Renal cortical epithelial cell (primary cell): ENCODE data around the gene RAB27A. TPM values are rescaled to one million over a fixed set of nuclear protein-coding genes. Genes with fewer than 3 reads are reported as not detected.
"Not testable (repeated sequence)": the region's sequence is repeated elsewhere in the genome, so short reads cannot be mapped to it uniquely, and the experiment has no call there.

Experiments used
- DNase-seq: peaks from one replicate; pipeline ENCODE4 v3.0.0-alpha.2; 2011; ENCODE audit warnings: low read depth
- total RNA-seq: library from RNA; depleted of rRNA; stranded (reverse); fragments of >200 nt; gene quantifications from 2 replicates; pipeline ENCODE4 v1.2.3, GENCODE V29; 2014

RAB27A gene
- 6.9 and 25.7 TPM in 2 replicates for total RNA-seq

- no peak for DNase-seq
Observed at GRCh38 chr15:55289746-55290527, at the start of gene RAB27A. Gene RAB27A (minus strand): TSS chr15:55289813. CDS start chr15:55234934, 54,879 bp downstream.

- no peak for DNase-seq
Observed at GRCh38 chr15:55337160-55337559, 47.5 kb upstream of the RAB27A start.

GRCh38 chr15:55334997-55335396, 45.4 kb upstream of the RAB27A start:
- DNase-seq: peak; percentile 19

- DNase-seq: no peak
Observed at GRCh38 chr15:55334371-55334770, 44.8 kb upstream of the RAB27A start.

- DNase-seq: no peak
Observed at GRCh38 chr15:55327387-55327786, 37.8 kb upstream of the RAB27A start.

- DNase-seq: no peak
Observed at GRCh38 chr15:55322467-55322866, 32.9 kb upstream of the RAB27A start.

GRCh38 chr15:55320963-55321362, 31.4 kb upstream of the RAB27A start:
- no peak for DNase-seq

- no peak for DNase-seq
Observed at GRCh38 chr15:55320238-55320550, 30.6 kb upstream of the RAB27A start.

- DNase-seq: peak; percentile 46
Observed at GRCh38 chr15:55319537-55320237, 30.1 kb upstream of the RAB27A start.

- peak; percentile 81 for DNase-seq
Observed at GRCh38 chr15:55318588-55319494, 29.2 kb upstream of the RAB27A start, which contains the start of the genes PIGB and PIGBOS1. Gene PIGB (plus strand): TSS chr15:55319222. CDS start chr15:55319251, 29 bp downstream. Gene PIGBOS1 (minus strand): TSS chr15:55319123. CDS start chr15:55317792, 1,331 bp downstream.

- DNase-seq: not testable (repeated sequence)
Observed at GRCh38 chr15:55302801-55303200, 13.2 kb upstream of the RAB27A start.

GRCh38 chr15:55297315-55297714, 7.7 kb upstream of the RAB27A start:
- DNase-seq: no peak

GRCh38 chr15:55290528-55291057, 980 bp upstream of the RAB27A start:
- DNase-seq: peak; percentile 70

- peak; percentile 44 for DNase-seq
Observed at GRCh38 chr15:55289011-55289745, 435 bp downstream of the RAB27A start.

GRCh38 chr15:55288006-55288717, 1.5 kb downstream of the RAB27A start:
- no peak for DNase-seq

GRCh38 chr15:55286442-55287189, 3.0 kb downstream of the RAB27A start:
- not testable (repeated sequence) for DNase-seq

- no peak for DNase-seq
Observed at GRCh38 chr15:55284426-55284825, 5.2 kb downstream of the RAB27A start.

GRCh38 chr15:55283379-55284147, 6.0 kb downstream of the RAB27A start:
- DNase-seq: no peak
